ENCODE measurements around the gene SAMD7. TPM values are rescaled to one million over a fixed set of nuclear protein-coding genes. Genes with fewer than 3 reads are reported as not detected.

The SAMD7 gene
- total RNA-seq, 2 experiments from 2014 or later, result not detected

DNA sequence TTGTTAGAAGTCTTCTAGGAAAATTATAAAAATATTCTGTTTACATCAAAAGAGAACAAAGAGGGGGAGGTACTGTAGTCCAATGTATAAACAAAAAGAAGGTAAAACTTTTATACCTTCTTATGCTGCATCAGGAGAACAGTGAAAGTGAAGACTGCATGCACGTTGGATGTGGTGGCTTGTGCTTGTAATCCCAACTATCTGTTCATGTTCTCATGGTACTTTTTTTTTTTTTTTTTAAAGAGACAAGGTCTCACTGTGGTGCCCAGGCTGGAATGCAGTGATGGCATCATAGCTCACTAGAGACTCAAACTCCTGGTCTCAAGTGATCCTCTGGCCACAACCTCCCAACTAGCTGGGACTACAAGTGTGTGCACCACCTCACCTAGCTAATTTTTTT lies 59.5 kb downstream of the SAMD7 start:
- POLR2A ChIA-PET, result interaction anchor here (1.1 kb wide), 1 partner anchor 8 kb away, joined by 3 read pairs; no protein-coding TSS in a partner anchor
- no peak for DNase-seq
- intact Hi-C loops (cut with micrococcal nuclease), result no loop called here
- peaks cover 4% of the 10 kb centered on the region for H3K36me3 Mint-ChIP-seq
- H3K27ac Mint-ChIP-seq, result no peak overlapping the region
- H3K4me1 Mint-ChIP-seq (ENCODE audit: low read depth), result peaks cover 61% of the 10 kb centered on the region
- CTCF ChIA-PET, result no interaction called here
- H3K9me3 Mint-ChIP-seq, result no peaks in the 10 kb centered on the region
- H3K27me3 Mint-ChIP-seq, result no peaks in the 10 kb centered on the region
- H3K4me3 Mint-ChIP-seq, result no peak overlapping the region

DNA sequence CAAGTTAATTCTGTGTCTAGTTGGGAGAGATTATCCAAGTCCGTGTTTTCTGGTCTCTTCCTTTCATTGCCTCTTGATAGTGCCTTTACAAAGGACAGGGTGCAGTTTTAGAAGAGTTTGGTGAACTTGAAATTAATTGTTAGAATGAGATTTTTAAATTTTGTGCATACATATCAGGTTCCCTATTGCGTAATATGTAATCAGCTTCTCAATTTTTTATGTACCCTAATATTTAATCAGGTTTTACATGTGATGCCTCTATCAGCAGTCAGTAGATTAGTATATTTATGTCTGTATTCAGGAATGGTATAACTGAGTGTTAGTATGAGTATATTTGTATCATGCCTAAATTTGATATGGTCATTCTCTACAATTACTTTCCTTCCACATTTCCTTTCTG lies 60.1 kb downstream of the SAMD7 start:
- peaks cover 7% of the 10 kb centered on the region for H3K36me3 Mint-ChIP-seq
- H3K4me1 Mint-ChIP-seq (ENCODE audit: low read depth), result peaks cover 56% of the 10 kb centered on the region
- ChIA-PET CTCF (no interaction called here), POLR2A (no interaction called here)
- DNase-seq, result no peak
- intact Hi-C loops (cut with micrococcal nuclease), result no loop called here
- H3K27me3 Mint-ChIP-seq, result no peaks in the 10 kb centered on the region
- no peaks in the 10 kb centered on the region for H3K9me3 Mint-ChIP-seq
- no peak overlapping the region for H3K27ac Mint-ChIP-seq
- H3K4me3 Mint-ChIP-seq, result no peak overlapping the region

DNA sequence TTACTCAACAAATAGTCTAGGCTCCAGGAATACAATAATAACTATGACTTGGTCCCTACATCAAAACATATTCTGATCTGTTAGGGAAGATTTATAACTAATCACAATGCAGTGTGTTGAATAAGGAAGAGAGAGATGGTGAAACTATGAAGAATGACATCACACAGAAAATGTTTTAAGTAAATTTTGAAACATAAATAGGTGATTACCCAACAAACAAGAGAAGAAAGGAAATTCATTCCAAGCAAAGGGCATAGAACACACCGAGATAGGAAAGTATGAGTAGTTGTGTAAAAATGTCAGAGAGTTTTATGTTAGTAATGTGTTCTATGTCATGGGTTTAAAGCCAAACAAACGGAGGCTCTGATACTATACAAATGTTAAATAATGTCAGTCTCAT lies 68.7 kb downstream of the SAMD7 start:
- Mint-ChIP-seq H3K36me3 (peaks cover 47% of the 10 kb centered on the region), H3K27ac (no peak overlapping the region), H3K4me1 (ENCODE audit: low read depth) (peaks cover 9% of the 10 kb centered on the region), H3K9me3 (no peaks in the 10 kb centered on the region), H3K27me3 (no peaks in the 10 kb centered on the region), H3K4me3 (no peak overlapping the region)
- intact Hi-C loops (cut with micrococcal nuclease), result loop anchor here (2.0 kb wide), 1 partner anchor 19 kb away; no protein-coding TSS in a partner anchor
- ChIA-PET POLR2A (no interaction called here), CTCF (no interaction called here)
- no peak for DNase-seq

DNA sequence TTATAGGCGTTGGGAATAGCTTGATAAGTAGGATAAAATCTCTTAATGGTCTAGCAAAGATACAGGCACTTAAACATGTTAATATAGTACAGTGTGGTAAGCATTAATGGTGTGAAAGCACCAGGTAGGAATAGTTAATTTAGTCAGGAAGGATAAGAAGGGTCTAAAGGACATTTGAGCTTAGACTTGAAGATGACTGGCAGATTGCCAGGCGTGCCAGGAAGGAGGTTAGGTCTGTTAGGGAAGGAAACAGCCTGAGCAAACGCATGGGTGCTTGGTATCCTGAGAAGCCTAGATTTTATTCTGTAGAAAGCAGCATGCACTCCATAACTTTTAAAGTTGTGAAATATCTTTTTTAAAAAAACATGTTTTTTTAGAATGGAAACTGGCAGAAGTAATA lies 72.9 kb downstream of the SAMD7 start:
- intact Hi-C loops (cut with micrococcal nuclease), result no loop called here
- H3K27ac Mint-ChIP-seq, result no peak overlapping the region
- H3K4me1 Mint-ChIP-seq (ENCODE audit: low read depth), result peaks cover 9% of the 10 kb centered on the region
- H3K9me3 Mint-ChIP-seq, result no peaks in the 10 kb centered on the region
- ChIA-PET POLR2A (no interaction called here), CTCF (interaction anchor here (0.5 kb wide), 1 partner anchor 78 kb away, joined by 3 read pairs; no protein-coding TSS in a partner anchor)
- DNase-seq, result no peak
- no peaks in the 10 kb centered on the region for H3K27me3 Mint-ChIP-seq
- H3K36me3 Mint-ChIP-seq, result peaks cover 50% of the 10 kb centered on the region
- H3K4me3 Mint-ChIP-seq, result no peak overlapping the region

Other genes starting within 250 kb of the SAMD7 start
- not detected for gene MECOM, start 247.9 kb upstream of the SAMD7 start, total RNA-seq
- 10 to 100 TPM; 11.5 to 19.2 TPM for gene TERC, start 146.5 kb upstream of the SAMD7 start, total RNA-seq
- 1 to 10 TPM in 1 of 2 experiments, under 1 TPM in 1; 0.76 to 1.0 TPM for gene ACTRT3, start 142.0 kb upstream of the SAMD7 start, total RNA-seq
- 10 to 100 TPM; 12.8 to 14.0 TPM for gene MYNN, start 138.2 kb upstream of the SAMD7 start, total RNA-seq
- gene LRRIQ4, start 98.7 kb upstream of the SAMD7 start, total RNA-seq, result under 1 TPM in 1 of 2 experiments, not detected in 1; 0.14 TPM
- gene LRRC34, start 98.7 kb upstream of the SAMD7 start, total RNA-seq, result 1 to 10 TPM; 2.8 to 2.9 TPM
- gene LRRC31, start 41.6 kb upstream of the SAMD7 start, total RNA-seq, result not detected
- gene SEC62, start 55.2 kb downstream of the SAMD7 start, total RNA-seq, result 10 to 100 TPM; 59.7 to 60.7 TPM
- gene GPR160, start 126.4 kb downstream of the SAMD7 start, total RNA-seq, result 1 to 10 TPM; 5.7 to 7.0 TPM

Data from activated CD4-positive, alpha-beta memory T cell treated with anti-CD3 and anti-CD28 coated beads for 36 hours (primary cell).